ENCODE results near the gene REC8. TPM values are rescaled to one million over a fixed set of nuclear protein-coding genes. Genes with fewer than 3 reads are reported as not detected.

REC8 gene
- total and polyA plus RNA-seq, 2 of the 13 experiments (the other 11 are each of a cell fraction or from before 2014, with no cell fraction given), result 3.4 to 14.7 TPM

DNA sequence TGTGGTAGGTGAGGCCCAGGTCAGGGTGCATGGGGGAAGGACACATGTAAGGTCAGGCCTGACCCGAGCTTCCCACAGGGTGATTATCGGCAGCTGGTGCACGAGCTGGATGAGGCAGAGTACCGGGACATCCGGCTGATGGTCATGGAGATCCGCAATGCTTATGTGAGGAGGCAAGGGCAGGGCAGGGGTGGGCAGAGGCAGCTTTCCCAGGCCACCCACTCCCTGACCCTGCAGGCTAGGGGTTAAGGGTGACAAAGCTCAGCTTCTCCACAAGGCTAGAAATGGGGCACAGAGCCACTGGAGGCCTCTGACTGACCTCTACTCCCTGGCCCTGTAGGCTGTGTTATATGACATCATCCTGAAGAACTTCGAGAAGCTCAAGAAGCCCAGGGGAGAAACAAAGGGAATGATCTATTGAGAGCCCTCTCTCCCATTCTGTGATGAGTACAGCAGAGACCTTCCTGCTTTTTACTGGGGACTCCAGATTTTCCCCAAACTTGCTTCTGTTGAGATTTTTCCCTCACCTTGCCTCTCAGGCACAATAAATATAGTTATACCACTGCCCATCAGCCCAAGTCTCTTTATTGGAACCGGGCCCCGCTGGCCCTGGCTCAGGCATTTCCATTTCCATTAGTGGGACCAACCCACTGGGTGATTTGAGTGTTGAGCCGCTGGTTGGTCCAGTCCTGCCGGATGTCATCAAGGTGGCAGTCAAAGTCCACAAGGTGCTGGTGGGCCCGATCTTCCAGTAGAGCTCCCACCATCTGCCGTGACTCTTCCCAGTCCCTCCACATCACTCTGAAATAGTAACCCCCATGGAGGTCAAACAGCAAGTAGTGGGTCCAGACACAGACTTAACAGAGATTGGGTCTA lies 33.2 kb upstream of the REC8 start (continued):
- TF ChIP-seq, protein P1, sequence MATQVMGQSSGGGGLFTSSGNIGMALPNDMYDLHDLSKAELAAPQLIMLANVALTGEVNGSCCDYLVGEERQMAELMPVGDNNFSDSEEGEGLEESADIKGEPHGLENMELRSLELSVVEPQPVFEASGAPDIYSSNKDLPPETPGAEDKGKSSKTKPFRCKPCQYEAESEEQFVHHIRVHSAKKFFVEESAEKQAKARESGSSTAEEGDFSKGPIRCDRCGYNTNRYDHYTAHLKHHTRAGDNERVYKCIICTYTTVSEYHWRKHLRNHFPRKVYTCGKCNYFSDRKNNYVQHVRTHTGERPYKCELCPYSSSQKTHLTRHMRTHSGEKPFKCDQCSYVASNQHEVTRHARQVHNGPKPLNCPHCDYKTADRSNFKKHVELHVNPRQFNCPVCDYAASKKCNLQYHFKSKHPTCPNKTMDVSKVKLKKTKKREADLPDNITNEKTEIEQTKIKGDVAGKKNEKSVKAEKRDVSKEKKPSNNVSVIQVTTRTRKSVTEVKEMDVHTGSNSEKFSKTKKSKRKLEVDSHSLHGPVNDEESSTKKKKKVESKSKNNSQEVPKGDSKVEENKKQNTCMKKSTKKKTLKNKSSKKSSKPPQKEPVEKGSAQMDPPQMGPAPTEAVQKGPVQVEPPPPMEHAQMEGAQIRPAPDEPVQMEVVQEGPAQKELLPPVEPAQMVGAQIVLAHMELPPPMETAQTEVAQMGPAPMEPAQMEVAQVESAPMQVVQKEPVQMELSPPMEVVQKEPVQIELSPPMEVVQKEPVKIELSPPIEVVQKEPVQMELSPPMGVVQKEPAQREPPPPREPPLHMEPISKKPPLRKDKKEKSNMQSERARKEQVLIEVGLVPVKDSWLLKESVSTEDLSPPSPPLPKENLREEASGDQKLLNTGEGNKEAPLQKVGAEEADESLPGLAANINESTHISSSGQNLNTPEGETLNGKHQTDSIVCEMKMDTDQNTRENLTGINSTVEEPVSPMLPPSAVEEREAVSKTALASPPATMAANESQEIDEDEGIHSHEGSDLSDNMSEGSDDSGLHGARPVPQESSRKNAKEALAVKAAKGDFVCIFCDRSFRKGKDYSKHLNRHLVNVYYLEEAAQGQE (IDR thresholded peaks at IDR 0.05; ENCODE audit: borderline replicate concordance in 1 of 2, low read depth in 1 of 2, low read length in 2 of 2), result no peak
- TF ChIP-seq, protein P2, sequence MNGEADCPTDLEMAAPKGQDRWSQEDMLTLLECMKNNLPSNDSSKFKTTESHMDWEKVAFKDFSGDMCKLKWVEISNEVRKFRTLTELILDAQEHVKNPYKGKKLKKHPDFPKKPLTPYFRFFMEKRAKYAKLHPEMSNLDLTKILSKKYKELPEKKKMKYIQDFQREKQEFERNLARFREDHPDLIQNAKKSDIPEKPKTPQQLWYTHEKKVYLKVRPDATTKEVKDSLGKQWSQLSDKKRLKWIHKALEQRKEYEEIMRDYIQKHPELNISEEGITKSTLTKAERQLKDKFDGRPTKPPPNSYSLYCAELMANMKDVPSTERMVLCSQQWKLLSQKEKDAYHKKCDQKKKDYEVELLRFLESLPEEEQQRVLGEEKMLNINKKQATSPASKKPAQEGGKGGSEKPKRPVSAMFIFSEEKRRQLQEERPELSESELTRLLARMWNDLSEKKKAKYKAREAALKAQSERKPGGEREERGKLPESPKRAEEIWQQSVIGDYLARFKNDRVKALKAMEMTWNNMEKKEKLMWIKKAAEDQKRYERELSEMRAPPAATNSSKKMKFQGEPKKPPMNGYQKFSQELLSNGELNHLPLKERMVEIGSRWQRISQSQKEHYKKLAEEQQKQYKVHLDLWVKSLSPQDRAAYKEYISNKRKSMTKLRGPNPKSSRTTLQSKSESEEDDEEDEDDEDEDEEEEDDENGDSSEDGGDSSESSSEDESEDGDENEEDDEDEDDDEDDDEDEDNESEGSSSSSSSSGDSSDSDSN (CRISPR knock-in tag; IDR thresholded peaks at IDR 0.05), result peak; percentile 29; the same call in 1 of the 2 replicates

Data from HepG2 (cell line).